Stimulated activated CD8-positive, alpha-beta memory T cell treated with anti-CD3 and anti-CD28 coated beads, Interleukin-15, amount 100 ng/mL, for 24 hours (primary cell): ENCODE data around the gene POLL.

ENCODE experiments used
- DNase-seq: peaks from one replicate; pipeline ENCODE4 v3.0.0-alpha.2; 2020; ENCODE audit warnings: low read depth

Gene POLL

DNA sequence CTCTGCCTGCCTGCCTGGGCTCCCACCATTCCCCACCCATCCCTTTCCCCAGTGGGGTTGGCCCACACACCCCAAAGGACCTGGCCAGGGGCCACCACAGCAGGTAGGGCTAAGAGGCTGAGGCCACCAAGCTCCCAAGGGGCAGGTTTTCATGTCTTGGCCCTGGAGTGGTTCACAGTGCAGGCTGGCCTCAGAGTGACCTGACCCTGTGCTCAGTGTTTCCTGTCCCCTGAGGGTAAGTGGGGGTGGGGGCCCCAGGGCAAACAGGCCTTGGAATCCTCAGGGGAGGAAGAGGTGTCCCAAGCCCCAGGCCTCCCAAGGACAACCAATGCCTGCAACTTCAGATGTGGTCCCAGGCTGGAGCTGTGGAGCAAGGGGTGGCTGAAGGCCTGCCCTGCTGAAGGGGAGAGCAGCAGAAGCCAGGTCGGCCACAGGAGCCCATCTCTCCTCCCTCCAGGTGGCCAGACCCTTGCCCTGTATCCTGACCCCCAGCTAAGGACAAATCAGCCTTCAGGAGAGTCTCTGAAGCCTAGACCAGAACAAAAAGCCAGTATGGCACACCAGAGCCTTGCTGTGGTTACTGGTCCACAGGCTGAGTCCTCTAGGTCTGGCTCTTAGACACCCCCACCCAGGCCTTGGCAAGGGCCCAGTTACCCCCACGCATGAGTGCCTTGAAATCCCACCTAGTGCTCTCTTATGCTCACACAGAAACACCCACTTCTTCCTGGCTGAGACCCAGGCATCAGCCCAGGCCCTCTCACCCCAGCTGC lies 27.6 kb downstream of the POLL start:
- DNase-seq: no peak

DNA sequence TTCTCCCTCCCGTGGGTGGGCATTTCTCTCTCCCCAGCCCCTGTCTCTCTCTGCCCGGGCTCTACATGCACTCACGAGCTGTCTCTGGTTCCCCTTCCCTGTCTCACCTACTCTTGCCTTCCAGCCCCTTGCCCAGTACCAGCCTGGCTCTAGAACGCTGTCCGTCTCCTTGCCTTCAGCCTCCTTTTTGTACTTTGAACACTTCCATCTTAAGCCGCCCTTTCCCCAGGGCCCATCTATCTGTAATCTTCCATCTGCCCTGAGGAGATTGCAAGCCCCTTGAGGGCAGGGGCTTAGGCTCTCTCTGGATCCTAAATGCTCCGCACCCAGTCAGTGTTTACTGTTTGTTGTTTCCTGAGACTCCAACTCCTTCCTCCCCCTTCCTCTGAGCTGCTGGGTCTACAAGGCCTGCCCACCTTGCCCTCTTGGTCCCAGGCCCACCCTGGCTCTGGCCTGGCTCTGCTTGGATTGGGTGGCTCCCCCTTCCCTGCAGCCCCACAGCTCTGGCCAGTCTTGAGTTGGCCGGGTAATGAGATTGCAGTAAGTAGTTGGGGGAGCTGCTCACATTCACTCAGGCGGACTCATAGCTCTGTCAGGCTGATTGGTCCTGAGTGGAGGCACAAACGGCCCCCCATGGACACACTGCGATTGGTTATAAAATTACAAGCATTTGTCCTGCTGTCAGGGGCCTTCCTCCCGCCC lies 28.3 kb downstream of the POLL start:
- no peak for DNase-seq

DNA sequence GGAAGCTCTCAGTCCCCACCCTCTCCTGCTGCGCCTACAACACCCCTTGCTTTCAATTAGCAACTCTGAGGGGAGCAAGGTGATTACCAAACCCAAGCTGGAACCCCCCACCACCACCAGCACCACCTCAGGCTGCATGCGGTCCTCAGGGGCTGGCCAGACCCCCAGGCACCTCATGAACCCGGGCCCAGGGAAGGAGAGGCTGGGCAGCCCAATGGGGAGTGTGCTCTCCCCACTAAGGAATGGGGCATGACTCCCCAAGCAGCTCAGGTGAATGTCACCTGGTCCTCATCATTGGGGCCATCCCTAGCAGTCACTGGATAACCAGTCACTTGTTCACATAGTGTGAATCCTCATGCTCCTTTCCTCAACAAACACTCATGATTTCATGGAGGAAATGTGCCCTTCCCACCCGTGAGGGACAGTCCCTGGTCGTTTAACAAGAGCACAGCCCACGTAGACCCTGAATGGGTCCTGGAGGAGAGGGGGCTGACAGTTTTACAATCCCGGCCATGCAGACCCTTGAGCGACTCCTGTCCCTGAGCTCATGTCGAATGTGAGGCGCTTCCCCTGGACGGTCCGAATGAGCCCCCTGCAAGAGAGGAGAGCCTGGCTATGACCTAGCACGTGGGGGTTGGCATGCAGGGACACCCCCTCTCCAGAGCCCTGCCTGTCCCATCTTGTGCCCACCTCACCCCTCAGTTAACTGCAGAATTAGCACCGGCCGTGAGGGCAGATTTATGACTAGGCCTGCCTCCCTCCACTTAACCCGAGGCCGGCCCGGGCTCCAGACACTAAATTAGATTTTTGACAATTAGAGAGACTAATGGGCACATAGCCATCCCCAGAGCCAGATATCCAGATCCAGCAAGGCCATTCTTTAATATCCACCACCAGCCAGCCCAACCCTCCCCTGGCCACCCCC lies 29.1 kb downstream of the POLL start:
- DNase-seq: no peak

DNA sequence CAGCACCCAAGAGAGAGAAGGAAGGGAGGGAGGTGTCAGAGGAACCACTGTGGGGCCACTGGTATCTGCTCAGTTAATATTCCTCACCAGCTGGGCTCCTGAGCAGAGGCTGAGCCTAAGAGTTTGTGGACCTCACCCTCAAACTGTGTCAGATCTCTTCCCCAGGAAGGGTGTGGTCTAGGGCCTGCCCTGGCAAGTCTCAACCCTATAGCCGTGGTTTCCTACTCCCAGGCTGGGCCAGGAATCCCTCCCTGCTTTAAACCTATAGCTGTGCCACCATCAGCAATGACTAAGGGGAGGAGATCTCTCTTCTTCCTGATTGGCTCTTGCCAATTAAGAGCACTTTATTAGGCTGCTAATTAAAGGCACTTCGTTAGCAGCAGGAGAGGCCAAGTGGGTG lies 29.9 kb downstream of the POLL start:
- no peak for DNase-seq

DNA sequence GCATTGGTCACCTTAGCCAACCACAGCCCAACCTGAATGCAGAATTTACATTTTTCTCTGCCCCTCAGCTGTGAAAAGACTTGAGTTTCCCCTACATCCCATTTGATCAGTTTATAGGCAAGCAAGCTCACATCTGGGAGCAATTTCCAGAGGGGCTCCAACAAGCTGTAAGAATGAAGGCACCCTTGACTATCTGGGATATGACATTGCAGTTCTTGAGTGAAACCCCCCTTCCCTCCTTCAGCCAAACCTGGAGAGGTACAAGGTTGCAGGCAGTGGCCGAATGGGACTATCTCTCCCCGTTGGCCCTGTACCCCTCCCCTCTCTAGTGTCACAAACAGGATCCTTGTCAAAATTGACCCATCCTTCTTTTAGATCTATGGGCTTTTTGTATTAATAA lies 30.5 kb downstream of the POLL start:
- no peak for DNase-seq

DNA sequence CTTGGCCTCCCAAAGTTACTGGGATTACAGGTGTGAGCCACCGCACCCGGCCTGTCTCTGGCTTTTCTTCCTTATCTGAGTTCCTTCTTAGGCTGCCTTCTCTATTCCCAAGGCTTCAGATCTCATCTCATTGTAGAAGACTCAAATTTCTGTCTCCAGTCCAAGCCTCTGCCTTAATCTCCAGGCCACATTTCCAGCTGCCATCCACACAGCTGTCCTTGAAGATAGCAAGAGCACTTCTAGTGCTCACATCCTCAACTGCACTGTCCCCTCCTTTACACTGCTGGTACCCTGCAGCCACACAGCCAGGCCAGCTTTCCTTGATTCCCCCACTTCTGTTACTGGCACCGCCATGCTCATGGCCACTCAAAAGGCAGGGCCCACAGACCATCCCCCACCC lies 35.6 kb downstream of the POLL start:
- DNase-seq: no peak

DNA sequence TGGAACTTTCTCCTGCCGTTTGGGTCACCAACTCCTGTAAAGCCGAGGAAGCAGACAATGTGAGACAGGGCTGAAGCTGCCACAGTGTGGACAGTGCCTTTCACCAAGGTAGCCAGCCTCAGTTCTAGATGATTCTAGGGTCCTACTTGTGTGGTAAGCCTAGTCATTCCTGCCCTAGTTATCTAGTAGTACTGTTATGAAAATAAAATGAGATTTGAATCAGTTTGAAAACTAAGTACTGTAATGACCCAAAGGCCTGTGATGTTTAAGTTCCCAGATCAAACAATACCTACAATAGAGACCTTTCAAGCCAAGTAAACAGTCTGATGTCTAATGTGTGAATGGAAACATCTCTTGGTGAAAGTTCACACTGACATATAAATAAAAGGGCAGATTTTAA lies 37.1 kb downstream of the POLL start:
- DNase-seq: no peak

DNA sequence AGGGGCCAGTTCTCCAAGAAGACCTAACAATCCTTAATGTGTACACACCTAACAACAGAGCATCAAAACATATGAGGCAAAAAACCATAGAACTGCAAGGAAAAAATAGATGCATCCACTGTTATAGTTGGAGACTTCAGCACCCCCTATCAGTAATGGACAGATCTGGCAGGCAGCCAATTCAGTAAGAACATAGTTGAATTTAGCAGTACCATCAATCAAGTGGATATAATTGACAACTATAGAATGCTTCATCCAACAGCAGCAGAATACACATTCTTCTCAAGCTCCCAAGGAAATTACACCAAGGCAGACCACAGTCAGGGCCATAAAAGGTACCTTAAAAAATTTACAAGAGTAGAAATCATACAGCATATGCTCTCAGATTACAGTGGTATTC lies 42.2 kb downstream of the POLL start:
- DNase-seq: no peak

DNA sequence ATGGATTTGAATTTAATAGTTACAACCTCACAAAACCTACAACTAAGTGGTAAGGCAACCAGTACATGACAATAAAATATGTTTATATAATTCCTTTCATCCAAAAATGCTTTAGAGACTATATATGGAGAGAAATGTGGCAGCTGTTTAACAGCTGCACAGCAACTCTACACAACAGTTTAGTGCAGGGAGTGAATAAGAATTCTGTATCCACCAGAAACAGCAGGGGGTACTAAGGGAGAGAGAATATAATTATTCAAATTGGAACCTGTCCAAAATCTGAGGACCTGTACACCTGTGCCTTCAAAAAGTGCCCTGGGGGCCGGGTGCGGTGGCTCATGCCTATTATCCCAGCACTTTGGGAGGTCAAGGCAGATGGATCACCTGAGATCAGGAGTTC lies 49.6 kb downstream of the POLL start:
- no peak for DNase-seq

DNA sequence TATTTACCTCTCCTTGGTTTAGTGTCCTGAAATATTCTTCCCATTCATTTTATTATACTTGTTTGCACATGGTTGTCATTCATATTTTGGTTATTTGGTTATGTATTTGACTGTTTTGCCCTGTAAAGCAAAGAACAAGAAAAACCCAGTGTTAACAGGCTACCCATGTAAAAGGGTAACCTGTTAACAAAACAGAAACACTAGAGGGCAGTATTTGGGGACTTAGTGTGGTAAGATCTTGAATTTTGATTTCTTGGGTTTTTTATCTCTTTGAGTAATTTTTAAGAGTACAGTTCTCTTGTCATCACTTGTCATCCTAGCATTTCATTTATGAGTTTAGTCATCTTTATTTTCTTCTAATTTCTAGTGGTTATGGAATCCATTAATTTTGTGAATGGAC lies 51.3 kb downstream of the POLL start:
- no peak for DNase-seq

DNA sequence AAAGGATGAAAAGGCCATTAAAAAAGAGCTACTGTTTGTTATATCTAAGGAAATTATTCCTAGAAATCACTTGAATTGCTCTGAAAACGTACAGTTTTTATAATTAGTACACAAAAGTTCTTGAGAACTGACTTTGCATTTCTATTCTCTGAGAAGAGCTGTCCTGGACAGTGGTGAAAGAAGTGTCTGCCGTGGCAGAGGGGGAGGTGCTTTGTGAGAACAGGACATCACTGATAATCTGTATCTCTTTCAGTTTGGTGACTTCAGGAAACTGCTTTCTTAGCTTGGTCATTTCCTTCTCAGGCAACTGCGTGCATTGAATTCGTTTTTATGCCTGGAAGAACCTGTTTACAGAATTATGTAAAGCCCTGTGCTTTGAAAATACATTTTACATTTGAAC lies 52.1 kb downstream of the POLL start:
- DNase-seq: no peak

DNA sequence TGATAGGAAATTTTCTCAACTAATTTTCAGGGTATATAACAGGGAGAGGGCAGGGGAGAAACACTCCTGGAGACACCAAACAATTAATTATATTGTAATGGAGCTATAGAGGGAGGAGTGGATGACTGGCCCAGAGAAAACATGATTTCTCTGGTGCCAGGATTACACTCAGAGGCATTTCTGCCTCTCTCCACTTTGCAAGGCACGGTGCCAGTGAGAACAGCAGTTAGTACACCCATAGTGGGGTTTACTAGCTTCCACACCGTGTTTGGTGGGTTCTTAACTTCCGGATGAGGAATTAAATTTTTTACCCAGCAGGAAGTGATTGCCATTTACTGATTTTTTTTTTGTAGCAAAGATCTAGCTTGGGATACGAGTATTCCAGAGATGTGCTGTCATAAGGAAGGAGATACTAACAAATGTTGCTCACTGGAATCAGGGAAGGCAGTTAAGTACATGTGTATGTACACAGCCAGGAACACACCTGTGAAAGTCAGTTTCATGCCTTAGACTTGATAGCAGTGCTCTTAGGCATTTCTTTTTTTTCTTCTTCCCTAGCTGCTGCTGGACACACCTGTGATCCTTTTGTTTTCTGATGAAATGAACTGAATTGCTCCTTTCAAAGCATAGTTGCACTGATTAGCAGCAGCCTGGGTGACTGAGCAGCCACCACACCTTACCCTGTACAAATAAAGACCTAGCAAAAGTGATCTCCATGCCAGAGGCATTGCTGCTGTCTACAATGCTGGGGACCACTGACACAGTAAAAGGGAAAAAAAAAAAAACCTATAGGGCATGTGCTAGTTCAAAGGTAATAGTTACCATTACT lies 58.1 kb downstream of the POLL start:
- no peak for DNase-seq

DNA sequence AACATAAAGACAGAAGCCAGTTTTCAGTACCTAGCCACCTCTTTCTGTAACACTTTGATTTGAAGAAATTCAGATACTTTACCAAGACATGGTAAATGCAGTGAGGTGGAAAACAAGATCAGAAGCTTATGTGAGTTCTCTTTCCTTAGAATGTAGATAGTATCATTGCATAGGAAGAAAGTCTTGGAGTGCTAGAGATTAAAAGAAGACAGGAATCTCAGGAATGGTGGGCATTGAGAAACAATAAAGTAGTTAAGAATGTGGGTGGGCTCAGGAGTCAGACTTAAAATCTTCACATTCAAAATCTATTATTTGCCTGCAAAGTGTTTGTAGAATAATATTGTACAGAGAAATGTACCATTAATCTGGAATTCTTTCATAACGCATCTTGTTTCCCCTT lies 58.9 kb downstream of the POLL start:
- no peak for DNase-seq
